Measurements from ENCODE around the gene CGAS. TPM values are rescaled to one million over a fixed set of nuclear protein-coding genes. Genes with fewer than 3 reads are reported as not detected.

CGAS gene
- total RNA-seq, 1 donor from 2014 or later, result 8.1 TPM

DNA sequence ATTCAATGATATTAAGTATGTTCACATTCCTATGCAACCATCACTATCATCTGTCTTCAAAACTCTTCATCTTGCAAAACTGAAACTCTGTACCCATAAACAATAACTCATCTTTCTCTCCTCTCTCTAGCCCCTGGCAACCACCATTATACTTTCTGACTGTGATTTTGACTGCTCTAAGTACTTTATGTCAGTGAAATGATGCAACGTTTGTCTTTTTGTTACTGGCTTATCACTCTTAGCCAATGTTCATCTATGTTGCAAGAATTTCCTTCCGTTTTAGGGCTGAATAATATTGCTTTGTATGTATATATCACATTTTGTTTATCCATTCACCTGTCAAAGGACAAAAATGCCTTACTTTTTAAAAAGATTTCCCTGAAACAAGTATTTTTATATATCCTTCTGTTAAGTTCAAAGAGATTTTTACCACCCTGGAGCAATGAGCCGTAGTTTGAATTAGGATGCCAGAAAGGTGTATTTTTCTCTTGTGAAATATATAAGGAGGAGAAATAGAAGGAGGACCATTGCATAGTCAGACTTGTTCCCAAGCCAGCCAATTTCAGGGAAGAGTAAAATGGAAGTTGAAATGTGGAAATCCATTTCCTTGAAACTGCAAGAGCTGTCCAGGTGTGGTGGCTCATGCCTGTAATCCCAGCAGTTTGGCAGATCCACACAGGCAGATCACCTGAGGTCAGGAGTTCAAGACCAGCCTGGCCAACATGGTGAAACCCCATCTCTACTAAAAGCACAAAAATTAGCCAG is 4.0 kb upstream of the CGAS start:
- H3K4me3 ChIP-seq (ENCODE audit: low read depth, low read length), result no peak overlapping the region
- TF ChIP-seq, protein P1, sequence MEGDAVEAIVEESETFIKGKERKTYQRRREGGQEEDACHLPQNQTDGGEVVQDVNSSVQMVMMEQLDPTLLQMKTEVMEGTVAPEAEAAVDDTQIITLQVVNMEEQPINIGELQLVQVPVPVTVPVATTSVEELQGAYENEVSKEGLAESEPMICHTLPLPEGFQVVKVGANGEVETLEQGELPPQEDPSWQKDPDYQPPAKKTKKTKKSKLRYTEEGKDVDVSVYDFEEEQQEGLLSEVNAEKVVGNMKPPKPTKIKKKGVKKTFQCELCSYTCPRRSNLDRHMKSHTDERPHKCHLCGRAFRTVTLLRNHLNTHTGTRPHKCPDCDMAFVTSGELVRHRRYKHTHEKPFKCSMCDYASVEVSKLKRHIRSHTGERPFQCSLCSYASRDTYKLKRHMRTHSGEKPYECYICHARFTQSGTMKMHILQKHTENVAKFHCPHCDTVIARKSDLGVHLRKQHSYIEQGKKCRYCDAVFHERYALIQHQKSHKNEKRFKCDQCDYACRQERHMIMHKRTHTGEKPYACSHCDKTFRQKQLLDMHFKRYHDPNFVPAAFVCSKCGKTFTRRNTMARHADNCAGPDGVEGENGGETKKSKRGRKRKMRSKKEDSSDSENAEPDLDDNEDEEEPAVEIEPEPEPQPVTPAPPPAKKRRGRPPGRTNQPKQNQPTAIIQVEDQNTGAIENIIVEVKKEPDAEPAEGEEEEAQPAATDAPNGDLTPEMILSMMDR (IDR thresholded peaks at IDR 0.05; ENCODE audit: insufficient read depth, low read length, poor library complexity, severe bottlenecking), result no peak
- no peak for DNase-seq (ENCODE audit: low read depth)
- no peaks in the 10 kb centered on the region for H3K27me3 ChIP-seq (ENCODE audit: control insufficient read depth, insufficient read depth, low read length)
- H3K36me3 ChIP-seq (ENCODE audit: control insufficient read depth, insufficient read depth, low read length), result no peaks in the 10 kb centered on the region

DNA sequence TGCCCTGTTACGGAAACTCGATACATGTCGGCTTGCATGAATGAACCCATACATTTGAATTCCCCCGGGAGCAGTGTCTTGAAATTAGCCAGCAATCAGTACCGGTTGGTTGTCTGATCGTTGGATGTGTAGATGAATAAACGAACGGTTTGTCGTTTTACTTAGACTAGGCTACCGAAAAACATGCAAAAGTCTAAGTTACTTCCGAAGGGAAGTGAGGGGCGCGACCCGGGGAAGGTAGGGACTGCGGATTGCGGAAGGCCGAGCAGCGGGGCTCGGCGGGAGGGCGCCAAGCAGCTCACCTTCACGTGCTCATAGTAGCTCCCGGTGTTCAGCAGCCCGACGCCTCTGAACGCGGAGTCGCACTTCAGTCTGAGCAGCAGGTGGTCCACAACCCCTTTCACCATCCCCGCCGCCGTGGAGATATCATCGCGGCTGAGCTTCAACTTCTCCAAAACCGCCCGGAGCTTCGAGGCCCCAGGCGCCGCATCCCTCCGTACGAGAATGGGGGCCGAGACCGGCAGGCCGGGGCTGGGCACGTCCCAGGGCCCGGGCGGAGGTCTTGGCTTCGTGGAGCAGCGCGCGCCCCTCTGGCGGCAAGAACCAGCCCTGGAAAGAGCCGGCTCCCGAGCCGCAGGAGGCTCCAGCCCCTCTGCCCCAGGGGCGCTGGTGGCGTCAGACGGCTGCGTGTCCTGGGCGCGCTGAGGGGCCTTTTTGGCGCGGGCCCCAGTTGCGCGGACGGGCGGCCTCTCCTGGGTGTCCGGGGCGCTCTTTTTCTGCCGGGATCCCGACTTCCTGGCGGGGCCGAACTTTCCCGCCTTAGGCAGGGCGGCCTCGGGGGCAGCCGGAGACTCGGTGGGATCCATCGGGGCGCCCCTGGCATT is 632 bp downstream of the CGAS start:
- H3K36me3 ChIP-seq (ENCODE audit: control insufficient read depth, insufficient read depth, low read length), result no peaks in the 10 kb centered on the region
- peak overlapping the region; percentile 41 for H3K4me3 ChIP-seq (ENCODE audit: low read depth, low read length)
- no peak for DNase-seq (ENCODE audit: low read depth)

DNA sequence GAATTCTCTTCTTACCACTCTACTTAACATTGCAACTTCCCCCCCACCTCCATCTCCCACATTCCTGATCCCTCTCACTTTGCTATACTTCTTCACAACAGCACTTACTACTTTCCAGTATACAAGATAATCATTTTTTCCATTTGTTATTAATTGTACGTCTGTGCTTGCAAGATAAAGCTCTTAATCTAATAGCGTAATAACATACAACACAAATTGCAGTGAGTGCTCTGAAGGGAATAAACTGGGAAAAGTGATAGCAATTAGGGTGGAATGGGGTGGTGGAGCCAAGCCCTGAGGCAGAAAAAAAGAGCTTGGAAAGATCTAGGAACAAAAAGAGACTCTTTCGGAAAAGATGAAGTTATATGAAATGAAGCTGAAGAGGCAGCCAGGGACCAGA is 8.5 kb downstream of the CGAS start:
- TF ChIP-seq, protein P1 (IDR thresholded peaks at IDR 0.05; ENCODE audit: insufficient read depth, low read length, poor library complexity, severe bottlenecking), result no peak
- DNase-seq (ENCODE audit: low read depth), result no peak
- H3K27me3 ChIP-seq (ENCODE audit: control insufficient read depth, insufficient read depth, low read length), result no peaks in the 10 kb centered on the region
- H3K4me3 ChIP-seq (ENCODE audit: low read depth, low read length), result no peak overlapping the region
- H3K36me3 ChIP-seq (ENCODE audit: control insufficient read depth, insufficient read depth, low read length), result no peaks in the 10 kb centered on the region

More for the DNA sequence above, 632 bp downstream of the CGAS start:
- TF ChIP-seq, protein P1 (IDR thresholded peaks at IDR 0.05; ENCODE audit: insufficient read depth, low read length, poor library complexity, severe bottlenecking), result no peak
- no peaks in the 10 kb centered on the region for H3K27me3 ChIP-seq (ENCODE audit: control insufficient read depth, insufficient read depth, low read length)

DNA sequence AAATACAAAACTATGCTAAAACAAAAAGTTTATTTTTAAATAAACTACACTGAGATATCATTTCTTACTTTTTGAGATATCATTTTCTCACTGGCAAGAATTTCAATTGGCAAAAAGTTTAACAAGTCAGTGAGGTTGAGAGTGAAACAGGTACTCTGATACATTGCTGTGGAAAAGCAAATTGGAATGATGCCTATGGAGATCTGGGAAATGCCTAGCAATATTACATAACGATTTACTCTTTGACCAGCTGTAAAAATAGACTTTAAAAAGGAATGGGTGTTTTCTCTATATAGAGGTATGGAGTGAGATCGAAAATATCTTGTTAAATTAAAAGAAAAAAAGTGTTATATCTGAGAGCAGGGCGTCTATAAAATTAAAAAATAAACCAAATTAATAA is 16.9 kb downstream of the CGAS start:
- TF ChIP-seq, protein P1 (IDR thresholded peaks at IDR 0.05; ENCODE audit: insufficient read depth, low read length, poor library complexity, severe bottlenecking), result no peak
- Histone ChIP-seq H3K27me3 (ENCODE audit: control insufficient read depth, insufficient read depth, low read length) (no peaks in the 10 kb centered on the region), H3K4me3 (ENCODE audit: low read depth, low read length) (no peak overlapping the region), H3K36me3 (ENCODE audit: control insufficient read depth, insufficient read depth, low read length) (no peaks in the 10 kb centered on the region)
- DNase-seq (ENCODE audit: low read depth), result no peak

DNA sequence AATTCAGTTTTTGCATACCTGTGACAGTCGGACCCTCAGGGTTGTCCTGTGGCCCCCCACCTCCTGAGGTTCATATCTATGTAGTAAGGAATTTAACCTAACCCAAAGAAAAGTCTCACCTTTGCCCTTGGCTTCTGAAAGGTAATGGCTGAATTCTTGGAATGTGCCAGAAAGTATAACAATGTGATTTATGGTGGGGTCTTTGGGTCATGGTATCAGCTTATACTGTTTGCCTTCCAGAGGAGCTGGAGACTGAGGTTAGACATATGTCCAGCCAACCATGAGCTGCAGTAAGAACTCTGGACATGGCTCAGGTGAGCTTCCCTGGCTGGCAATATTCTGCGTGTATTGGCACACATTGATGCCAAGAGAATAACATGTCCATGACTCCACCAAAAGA is 30.6 kb downstream of the CGAS start:
- no peak for DNase-seq (ENCODE audit: low read depth)
- TF ChIP-seq, protein P1 (IDR thresholded peaks at IDR 0.05; ENCODE audit: insufficient read depth, low read length, poor library complexity, severe bottlenecking), result no peak
- H3K4me3 ChIP-seq (ENCODE audit: low read depth, low read length), result no peak overlapping the region
- no peaks in the 10 kb centered on the region for H3K27me3 ChIP-seq (ENCODE audit: control insufficient read depth, insufficient read depth, low read length)
- H3K36me3 ChIP-seq (ENCODE audit: control insufficient read depth, insufficient read depth, low read length), result no peaks in the 10 kb centered on the region

All from kidney epithelial cell (primary cell).